Thyroid gland (tissue), 4 donors: Measurements from ENCODE around the gene STX8.

Source experiments
- CTCF ChIP-seq, 6 experiments: fragments of 200-600 bp in 3 of 6; fragments of 450-650 bp in 3 of 6; sonication (generic) in 3 of 6; IDR thresholded peaks; one replicate each; pipeline ENCODE4 v1.5.1; 2016 to 2019; ENCODE audit warnings: antibody characterized with exemption in 6 of 6, mild to moderate bottlenecking in 2 of 6, inconsistent platforms in 1 of 6, moderate library complexity in 1 of 6
- POLR2A ChIP-seq, 2 donors: fragments of 450-650 bp; IDR thresholded peaks; one replicate each; pipeline ENCODE4 v1.6.1; 2017; ENCODE audit warnings: antibody characterized with exemption in 2 of 2, mild to moderate bottlenecking in 2 of 2, moderate library complexity in 1 of 2

- TF ChIP-seq CTCF (IDR thresholded peaks at IDR 0.05) (no peak), POLR2A (IDR thresholded peaks at IDR 0.05) (no peak)
Observed at GRCh38 chr17:9242497-9242881, 333.1 kb downstream of the STX8 start.
